Stimulated activated CD8-positive, alpha-beta memory T cell treated with anti-CD3 and anti-CD28 coated beads, Interleukin-4, amount 100 ng/mL, for 4 hours (primary cell): ENCODE data around the gene ADCYAP1R1.

Experiments
- DNase-seq, 2 donors: peaks; one replicate each; pipeline ENCODE4 v3.0.0-alpha.2; 2020; ENCODE audit warnings: low read depth in 2 of 2, low spot score in 1 of 2

ADCYAP1R1 gene

GRCh38 chr7:31104361-31105255, 52.5 kb downstream of the ADCYAP1R1 start:
- no peak for DNase-seq

- no peak for DNase-seq
These were observed 53.3 kb downstream of the ADCYAP1R1 start for GRCh38 chr7:31105256-31105950.

GRCh38 chr7:31106303-31107105, 54.4 kb downstream of the ADCYAP1R1 start:
- no peak for DNase-seq

- DNase-seq = no peak
These were observed 55.3 kb downstream of the ADCYAP1R1 start for GRCh38 chr7:31107106-31108090.

GRCh38 chr7:31108097-31108657, 56.1 kb downstream of the ADCYAP1R1 start:
- no peak for DNase-seq

GRCh38 chr7:31109751-31110150, 57.6 kb downstream of the ADCYAP1R1 start:
- DNase-seq = no peak

- DNase-seq = no peak
These were observed 58.4 kb downstream of the ADCYAP1R1 start for GRCh38 chr7:31110331-31111108.

- no peak for DNase-seq
These were observed 59.0 kb downstream of the ADCYAP1R1 start for GRCh38 chr7:31111109-31111451.

- no peak for DNase-seq
These were observed 61.6 kb downstream of the ADCYAP1R1 start for GRCh38 chr7:31113660-31114059.

- no peak for DNase-seq
These were observed 62.7 kb downstream of the ADCYAP1R1 start for GRCh38 chr7:31114593-31115343.

GRCh38 chr7:31116615-31117014, 64.5 kb downstream of the ADCYAP1R1 start:
- no peak for DNase-seq

GRCh38 chr7:31119249-31119648, 67.1 kb downstream of the ADCYAP1R1 start:
- DNase-seq = no peak

- DNase-seq = no peak
These were observed 68.8 kb downstream of the ADCYAP1R1 start for GRCh38 chr7:31120800-31121513.

GRCh38 chr7:31121601-31122000, 69.5 kb downstream of the ADCYAP1R1 start:
- DNase-seq = no peak

GRCh38 chr7:31122649-31123058, 70.5 kb downstream of the ADCYAP1R1 start:
- no peak for DNase-seq

- DNase-seq = no peak
These were observed 71.2 kb downstream of the ADCYAP1R1 start for GRCh38 chr7:31123321-31123720.

GRCh38 chr7:31123726-31124125, 71.6 kb downstream of the ADCYAP1R1 start:
- DNase-seq = no peak

GRCh38 chr7:31125171-31125570, 73.1 kb downstream of the ADCYAP1R1 start:
- no peak for DNase-seq
